HEK293 (cell line): ENCODE results near the gene SERPINC1.

ENCODE experiments used
- CTCF ChIA-PET: fragments of 350-600 bp; formaldehyde crosslinking; extraction: SDS; loops from one replicate; lab custom pipeline; 2021; ENCODE audit warnings: antibody characterized with exemption; lab: Yijun Ruan, JAX
- POLR2A ChIA-PET: fragments of 300-600 bp; formaldehyde crosslinking; extraction: SDS; loops from one replicate; lab custom pipeline; 2020; ENCODE audit warnings: antibody characterized with exemption, inconsistent platforms; lab: Yijun Ruan, JAX
- H3K27ac ChIP-seq: fragments of 200-500 bp; sonication (Bioruptor generic); 2 replicates; pipeline ENCODE4 v1.5.1; 2014; ENCODE audit warnings: low read depth, low read length, control low read depth, inconsistent platforms; ENCODE audit errors: extremely low read depth
- H3K36me3 ChIP-seq, 2 experiments: fragments of 200-500 bp in 1 of 2; sonication (Bioruptor generic) in 1 of 2; 1 replicate in 1 of 2; 2 replicates in 1 of 2; pipeline ENCODE4 v1.5.1; 2014 to 2017; ENCODE audit warnings: inconsistent platforms in 2 of 2, low read length in 2 of 2; ENCODE audit not compliant: control insufficient read depth in 2 of 2, insufficient read depth in 1 of 2
- H3K4me1 ChIP-seq: fragments of 200-500 bp; sonication (Bioruptor generic); 2 replicates; pipeline ENCODE4 v1.5.1; 2014; ENCODE audit warnings: mild to moderate bottlenecking, low read length, inconsistent platforms; ENCODE audit not compliant: control insufficient read depth, insufficient read depth
- H3K4me3 ChIP-seq: 2 replicates; pipeline ENCODE4 v1.5.1; 2011; ENCODE audit warnings: low read depth, mild to moderate bottlenecking, control low read depth, low read length, moderate library complexity
- H3K9me3 ChIP-seq: fragments of 200-500 bp; sonication (Bioruptor generic); 2 replicates; pipeline ENCODE4 v1.5.1; 2014; ENCODE audit warnings: low read depth, low read length, inconsistent platforms; ENCODE audit not compliant: control insufficient read depth, insufficient read depth
- GFI1B ChIP-seq: fragments of 450-650 bp; formaldehyde crosslinking; IDR thresholded peaks from 2 replicates; pipeline ENCODE4 v1.5.1; 2016; ENCODE audit warnings: missing biosample characterization, missing genetic modification characterization
- GLI4 ChIP-seq: fragments of 450-650 bp; formaldehyde crosslinking; IDR thresholded peaks from 2 replicates; pipeline ENCODE4 v1.5.1; 2016; ENCODE audit warnings: missing biosample characterization, missing genetic modification characterization
- KLF7 ChIP-seq: fragments of 450-650 bp; formaldehyde crosslinking; IDR thresholded peaks from 2 replicates; pipeline ENCODE4 v1.5.1; 2016; ENCODE audit warnings: missing biosample characterization, missing genetic modification characterization, borderline replicate concordance
- OVOL3 ChIP-seq: fragments of 450-650 bp; formaldehyde crosslinking; IDR thresholded peaks from 2 replicates; pipeline ENCODE4 v1.5.1; 2016; ENCODE audit warnings: missing biosample characterization, missing genetic modification characterization
- SCRT1 ChIP-seq: fragments of 450-650 bp; formaldehyde crosslinking; IDR thresholded peaks from 2 replicates; pipeline ENCODE4 v1.5.1; 2016; ENCODE audit warnings: missing biosample characterization, missing genetic modification characterization, borderline replicate concordance
- SCRT2 ChIP-seq: fragments of 450-650 bp; formaldehyde crosslinking; IDR thresholded peaks from 2 replicates; pipeline ENCODE4 v1.5.1; 2016; ENCODE audit warnings: missing biosample characterization, missing genetic modification characterization
- YY2 ChIP-seq: fragments of 450-650 bp; formaldehyde crosslinking; IDR thresholded peaks from 2 replicates; pipeline ENCODE4 v1.5.1; 2016; ENCODE audit warnings: missing biosample characterization, missing genetic modification characterization
- ZBTB1 ChIP-seq: fragments of 450-650 bp; formaldehyde crosslinking; IDR thresholded peaks from 2 replicates; pipeline ENCODE4 v1.5.1; 2016; ENCODE audit warnings: missing biosample characterization, missing genetic modification characterization
- ZNF169 ChIP-seq: fragments of 450-650 bp; formaldehyde crosslinking; IDR thresholded peaks from 2 replicates; pipeline ENCODE4 v1.5.1; 2016; ENCODE audit warnings: missing biosample characterization, missing genetic modification characterization
- ZNF311 ChIP-seq: fragments of 450-650 bp; formaldehyde crosslinking; IDR thresholded peaks from 2 replicates; pipeline ENCODE4 v1.5.1; 2017; ENCODE audit warnings: missing biosample characterization, missing genetic modification characterization, borderline replicate concordance
- ZNF560 ChIP-seq: fragments of 450-650 bp; formaldehyde crosslinking; IDR thresholded peaks from 2 replicates; pipeline ENCODE4 v1.5.1; 2017; ENCODE audit warnings: missing biosample characterization, missing genetic modification characterization, borderline replicate concordance
- ZSCAN18 ChIP-seq: fragments of 450-650 bp; formaldehyde crosslinking; IDR thresholded peaks from 2 replicates; pipeline ENCODE4 v1.5.1; 2016; ENCODE audit warnings: missing biosample characterization, missing genetic modification characterization
- ZSCAN23 ChIP-seq: fragments of 450-650 bp; formaldehyde crosslinking; IDR thresholded peaks from 2 replicates; pipeline ENCODE4 v1.5.1; 2016; ENCODE audit warnings: missing biosample characterization, missing genetic modification characterization
- TF ChIP-seq, protein P1 (sequence below): fragments of 450-650 bp; formaldehyde crosslinking; IDR thresholded peaks from 2 replicates; pipeline ENCODE4 v1.5.1; 2016; ENCODE audit warnings: missing biosample characterization, missing genetic modification characterization
- TF ChIP-seq, protein P2 (sequence below): fragments of 450-650 bp; formaldehyde crosslinking; IDR thresholded peaks from 2 replicates; pipeline ENCODE4 v1.5.1; 2016; ENCODE audit warnings: missing biosample characterization, missing genetic modification characterization
- TF ChIP-seq, protein P3 (sequence below): fragments of 450-650 bp; formaldehyde crosslinking; IDR thresholded peaks from 2 replicates; pipeline ENCODE4 v1.5.1; 2016; ENCODE audit warnings: missing biosample characterization, missing genetic modification characterization
- TF ChIP-seq, protein P4 (sequence below): fragments of 450-650 bp; formaldehyde crosslinking; IDR thresholded peaks from 2 replicates; pipeline ENCODE4 v1.5.1; 2016; ENCODE audit warnings: missing biosample characterization, missing genetic modification characterization

SERPINC1 gene

DNA sequence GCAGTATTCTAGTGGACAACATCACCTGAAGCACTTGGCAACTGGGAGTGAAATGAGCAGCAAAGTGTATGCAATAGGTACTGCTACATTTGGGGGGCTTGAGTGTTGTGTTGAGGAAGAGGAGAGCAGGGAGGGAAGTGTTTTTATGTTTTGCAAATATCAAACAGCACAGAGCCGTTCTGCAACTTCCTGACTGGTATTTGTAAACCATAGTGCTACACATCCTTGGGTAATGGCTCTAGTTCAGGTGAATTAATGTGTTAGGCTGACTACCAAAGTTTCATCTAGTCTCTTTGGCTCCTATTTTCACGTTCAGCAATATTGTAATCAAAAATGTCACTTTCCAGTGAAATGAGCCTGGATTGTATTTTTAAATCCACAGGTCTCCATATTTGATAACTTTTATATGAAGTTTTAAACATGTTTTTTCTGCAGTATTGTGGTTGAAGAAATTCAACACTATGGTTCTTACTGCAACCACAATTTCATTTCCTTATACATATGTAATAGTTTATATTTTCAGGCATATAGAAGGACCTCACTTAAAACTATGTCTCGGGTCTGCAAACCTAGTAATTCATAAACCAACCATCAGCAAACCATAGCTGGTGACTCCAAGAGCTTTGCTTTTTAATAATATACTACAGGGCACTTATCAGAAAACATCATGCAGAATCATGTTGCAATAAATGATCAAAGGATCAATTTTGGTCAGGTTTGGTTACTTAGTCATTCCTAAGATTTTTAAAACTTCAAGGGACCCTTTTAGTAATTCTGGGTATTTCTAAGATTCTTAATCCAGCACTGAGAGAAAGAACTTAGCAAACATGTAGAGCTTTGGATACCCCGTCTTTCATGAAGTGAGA, 30.1 kb downstream of the SERPINC1 start:
- H3K4me3 ChIP-seq: no peak overlapping the region
- ChIA-PET POLR2A (interaction anchor here (1.2 kb wide), 1 partner anchor 19 kb away, joined by 7 read pairs; the partner anchor contains the start of genes GAS5 and ZBTB37), CTCF (interaction anchor here (0.8 kb wide), 1 partner anchor 1242 kb away, joined by 3 read pairs; no protein-coding TSS in a partner anchor)
- no peak overlapping the region for H3K27ac ChIP-seq
- peaks cover 0 to 28% of the 10 kb centered on the region in 2 experiments; a peak in 2 of 3 replicates for H3K36me3 ChIP-seq
- TF ChIP-seq, protein P1, sequence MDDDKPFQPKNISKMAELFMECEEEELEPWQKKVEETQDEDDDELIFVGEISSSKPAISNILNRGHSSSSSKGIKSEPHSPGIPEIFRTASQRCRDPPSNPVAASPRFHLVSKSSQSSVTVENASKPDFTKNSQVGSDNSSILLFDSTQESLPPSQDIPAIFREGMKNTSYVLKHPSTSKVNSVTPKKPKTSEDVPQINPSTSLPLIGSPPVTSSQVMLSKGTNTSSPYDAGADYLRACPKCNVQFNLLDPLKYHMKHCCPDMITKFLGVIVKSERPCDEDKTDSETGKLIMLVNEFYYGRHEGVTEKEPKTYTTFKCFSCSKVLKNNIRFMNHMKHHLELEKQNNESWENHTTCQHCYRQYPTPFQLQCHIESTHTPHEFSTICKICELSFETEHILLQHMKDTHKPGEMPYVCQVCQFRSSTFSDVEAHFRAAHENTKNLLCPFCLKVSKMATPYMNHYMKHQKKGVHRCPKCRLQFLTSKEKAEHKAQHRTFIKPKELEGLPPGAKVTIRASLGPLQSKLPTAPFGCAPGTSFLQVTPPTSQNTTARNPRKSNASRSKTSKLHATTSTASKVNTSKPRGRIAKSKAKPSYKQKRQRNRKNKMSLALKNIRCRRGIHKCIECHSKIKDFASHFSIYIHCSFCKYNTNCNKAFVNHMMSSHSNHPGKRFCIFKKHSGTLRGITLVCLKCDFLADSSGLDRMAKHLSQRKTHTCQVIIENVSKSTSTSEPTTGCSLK (tag by site-specific recombination): no peak
- TF ChIP-seq, protein P2, sequence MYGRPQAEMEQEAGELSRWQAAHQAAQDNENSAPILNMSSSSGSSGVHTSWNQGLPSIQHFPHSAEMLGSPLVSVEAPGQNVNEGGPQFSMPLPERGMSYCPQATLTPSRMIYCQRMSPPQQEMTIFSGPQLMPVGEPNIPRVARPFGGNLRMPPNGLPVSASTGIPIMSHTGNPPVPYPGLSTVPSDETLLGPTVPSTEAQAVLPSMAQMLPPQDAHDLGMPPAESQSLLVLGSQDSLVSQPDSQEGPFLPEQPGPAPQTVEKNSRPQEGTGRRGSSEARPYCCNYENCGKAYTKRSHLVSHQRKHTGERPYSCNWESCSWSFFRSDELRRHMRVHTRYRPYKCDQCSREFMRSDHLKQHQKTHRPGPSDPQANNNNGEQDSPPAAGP (tag by site-specific recombination): no peak
- TF ChIP-seq GFI1B (tag by site-specific recombination) (no peak), OVOL3 (tag by site-specific recombination) (no peak), ZNF560 (tag by site-specific recombination) (no peak), ZNF311 (tag by site-specific recombination) (no peak), GLI4 (tag by site-specific recombination) (no peak), YY2 (tag by site-specific recombination) (no peak), ZSCAN23 (no peak)
- TF ChIP-seq, protein P3, sequence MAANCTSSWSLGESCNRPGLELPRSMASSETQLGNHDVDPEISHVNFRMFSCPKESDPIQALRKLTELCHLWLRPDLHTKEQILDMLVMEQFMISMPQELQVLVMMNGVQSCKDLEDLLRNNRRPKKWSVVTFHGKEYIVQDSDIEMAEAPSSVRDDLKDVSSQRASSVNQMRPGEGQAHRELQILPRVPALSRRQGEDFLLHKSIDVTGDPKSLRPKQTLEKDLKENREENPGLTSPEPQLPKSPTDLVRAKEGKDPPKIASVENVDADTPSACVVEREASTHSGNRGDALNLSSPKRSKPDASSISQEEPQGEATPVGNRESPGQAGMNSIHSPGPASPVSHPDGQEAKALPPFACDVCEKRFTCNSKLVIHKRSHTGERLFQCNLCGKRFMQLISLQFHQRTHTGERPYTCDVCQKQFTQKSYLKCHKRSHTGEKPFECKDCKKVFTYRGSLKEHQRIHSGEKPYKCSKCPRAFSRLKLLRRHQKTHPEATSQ (tag by site-specific recombination): no peak
- H3K9me3 ChIP-seq: no peaks in the 10 kb centered on the region
- no peaks in the 10 kb centered on the region for H3K4me1 ChIP-seq

DNA sequence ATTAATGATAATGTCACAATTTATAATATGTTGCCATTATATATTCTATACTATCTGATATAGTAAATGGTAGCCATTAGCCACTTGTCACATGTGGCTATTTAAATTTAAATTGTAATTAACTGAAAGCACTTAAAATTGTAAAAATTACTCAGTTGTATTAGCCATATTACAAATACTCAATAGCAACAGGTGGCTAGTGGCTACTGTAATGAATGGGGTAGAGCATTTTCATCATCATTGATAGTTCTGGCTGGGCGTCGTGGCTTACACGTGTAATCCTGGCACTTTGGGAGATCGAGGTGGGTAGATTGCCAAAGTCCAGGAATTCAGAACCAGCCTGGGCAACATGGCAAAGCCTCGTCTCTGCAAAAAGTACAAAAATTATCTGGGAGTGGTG, 32.4 kb downstream of the SERPINC1 start:
- no peak overlapping the region for H3K27ac ChIP-seq
- TF ChIP-seq SCRT1 (tag by site-specific recombination) (peak; percentile 56; the same call in 1 of the 2 replicates), ZNF169 (no peak), ZBTB1 (tag by site-specific recombination) (no peak), KLF7 (no peak), ZSCAN18 (tag by site-specific recombination) (no peak), SCRT2 (tag by site-specific recombination) (peak; percentile 87)
- TF ChIP-seq, protein P1 (tag by site-specific recombination): no peak
- TF ChIP-seq, protein P4, sequence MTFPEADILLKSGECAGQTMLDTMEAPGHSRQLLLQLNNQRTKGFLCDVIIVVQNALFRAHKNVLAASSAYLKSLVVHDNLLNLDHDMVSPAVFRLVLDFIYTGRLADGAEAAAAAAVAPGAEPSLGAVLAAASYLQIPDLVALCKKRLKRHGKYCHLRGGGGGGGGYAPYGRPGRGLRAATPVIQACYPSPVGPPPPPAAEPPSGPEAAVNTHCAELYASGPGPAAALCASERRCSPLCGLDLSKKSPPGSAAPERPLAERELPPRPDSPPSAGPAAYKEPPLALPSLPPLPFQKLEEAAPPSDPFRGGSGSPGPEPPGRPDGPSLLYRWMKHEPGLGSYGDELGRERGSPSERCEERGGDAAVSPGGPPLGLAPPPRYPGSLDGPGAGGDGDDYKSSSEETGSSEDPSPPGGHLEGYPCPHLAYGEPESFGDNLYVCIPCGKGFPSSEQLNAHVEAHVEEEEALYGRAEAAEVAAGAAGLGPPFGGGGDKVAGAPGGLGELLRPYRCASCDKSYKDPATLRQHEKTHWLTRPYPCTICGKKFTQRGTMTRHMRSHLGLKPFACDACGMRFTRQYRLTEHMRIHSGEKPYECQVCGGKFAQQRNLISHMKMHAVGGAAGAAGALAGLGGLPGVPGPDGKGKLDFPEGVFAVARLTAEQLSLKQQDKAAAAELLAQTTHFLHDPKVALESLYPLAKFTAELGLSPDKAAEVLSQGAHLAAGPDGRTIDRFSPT (tag by site-specific recombination): no peak
- H3K4me3 ChIP-seq: no peak overlapping the region
- ChIA-PET POLR2A (no interaction called here), CTCF (no interaction called here)
- H3K36me3 ChIP-seq: peaks cover 0 to 28% of the 10 kb centered on the region in 2 experiments; a peak in 2 of 3 replicates
- H3K4me1 ChIP-seq: no peaks in the 10 kb centered on the region
- H3K9me3 ChIP-seq: no peaks in the 10 kb centered on the region
